ENCODE data around the gene SYS1. TPM values are rescaled to one million over a fixed set of nuclear protein-coding genes. Genes with fewer than 3 reads are reported as not detected.

Gene SYS1
- total RNA-seq, 1 donor from 2014 or later = 10.5 TPM

DNA sequence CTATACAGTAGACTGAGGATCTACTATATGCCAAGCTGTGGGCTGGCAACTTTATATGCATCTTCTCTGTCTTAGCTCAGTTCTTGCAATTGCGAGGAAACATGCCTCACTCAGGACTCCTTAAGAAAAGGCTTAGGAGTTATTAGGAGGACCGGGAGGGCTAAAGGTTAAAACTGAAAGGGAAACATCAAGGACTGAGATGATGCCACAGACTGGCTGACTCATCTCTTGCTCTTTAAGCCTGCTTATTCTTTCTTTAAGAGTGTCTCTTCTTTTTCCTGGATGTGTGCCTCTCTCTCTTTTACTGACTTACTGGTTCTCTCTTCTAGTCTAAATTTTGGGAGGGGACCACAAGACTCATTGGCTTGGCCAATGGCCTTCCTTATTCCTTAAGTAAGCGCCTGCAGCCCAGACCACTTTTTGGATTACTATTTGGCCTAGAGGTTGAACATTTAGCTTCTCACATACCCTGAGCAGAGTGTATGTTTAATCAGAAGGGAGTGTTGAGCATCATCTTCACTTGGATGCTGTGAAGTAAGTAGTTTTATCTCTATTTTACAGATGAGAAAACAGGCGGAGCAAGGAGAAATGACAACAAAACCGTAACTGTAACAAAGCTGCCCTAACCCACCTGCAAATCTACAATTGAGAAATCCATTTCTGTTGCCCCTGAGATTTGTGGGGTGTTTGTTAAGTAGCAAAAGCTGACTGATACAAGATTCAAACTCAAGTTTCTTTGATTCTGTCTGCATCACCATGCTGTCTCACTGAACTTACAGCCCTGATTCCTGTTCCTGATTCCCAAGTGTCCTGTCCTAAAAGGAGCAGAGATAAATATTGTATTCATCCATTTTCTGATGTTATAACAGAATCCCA lies 7.5 kb upstream of the SYS1 start:
- Mint-ChIP-seq H3K36me3 (no peaks in the 10 kb centered on the region), H3K27me3 (ENCODE audit: insufficient read depth, low read depth) (peaks cover 6% of the 10 kb centered on the region), H3K4me1 (peaks cover 8% of the 10 kb centered on the region), H3K9me3 (no peaks in the 10 kb centered on the region), H3K27ac (no peak overlapping the region), H3K4me3 (no peak overlapping the region)
- no peaks in the 10 kb centered on the region for H3K79me2 ChIP-seq (ENCODE audit: low read depth)
- no peaks in the 10 kb centered on the region for H3F3A ChIP-seq (ENCODE audit: low read depth)
- H3K4me1 ChIP-seq = peaks cover 11% of the 10 kb centered on the region
- no peak overlapping the region for H3K4me3 ChIP-seq
- H3K9ac ChIP-seq = no peak overlapping the region
- H3K36me3 ChIP-seq = no peaks in the 10 kb centered on the region
- no peak for TF ChIP-seq EZH2 (IDR thresholded peaks at IDR 0.05)
- TF ChIP-seq EZH2phosphoT487 (IDR thresholded peaks at IDR 0.05) = no peak
- TF ChIP-seq, protein P1, sequence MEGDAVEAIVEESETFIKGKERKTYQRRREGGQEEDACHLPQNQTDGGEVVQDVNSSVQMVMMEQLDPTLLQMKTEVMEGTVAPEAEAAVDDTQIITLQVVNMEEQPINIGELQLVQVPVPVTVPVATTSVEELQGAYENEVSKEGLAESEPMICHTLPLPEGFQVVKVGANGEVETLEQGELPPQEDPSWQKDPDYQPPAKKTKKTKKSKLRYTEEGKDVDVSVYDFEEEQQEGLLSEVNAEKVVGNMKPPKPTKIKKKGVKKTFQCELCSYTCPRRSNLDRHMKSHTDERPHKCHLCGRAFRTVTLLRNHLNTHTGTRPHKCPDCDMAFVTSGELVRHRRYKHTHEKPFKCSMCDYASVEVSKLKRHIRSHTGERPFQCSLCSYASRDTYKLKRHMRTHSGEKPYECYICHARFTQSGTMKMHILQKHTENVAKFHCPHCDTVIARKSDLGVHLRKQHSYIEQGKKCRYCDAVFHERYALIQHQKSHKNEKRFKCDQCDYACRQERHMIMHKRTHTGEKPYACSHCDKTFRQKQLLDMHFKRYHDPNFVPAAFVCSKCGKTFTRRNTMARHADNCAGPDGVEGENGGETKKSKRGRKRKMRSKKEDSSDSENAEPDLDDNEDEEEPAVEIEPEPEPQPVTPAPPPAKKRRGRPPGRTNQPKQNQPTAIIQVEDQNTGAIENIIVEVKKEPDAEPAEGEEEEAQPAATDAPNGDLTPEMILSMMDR (IDR thresholded peaks at IDR 0.05) = no peak
- H3K9me3 ChIP-seq (ENCODE audit: low read depth) = no peaks in the 10 kb centered on the region
- no peak for DNase-seq (ENCODE audit: low spot score)
- no peak overlapping the region for H3K4me2 ChIP-seq
- no peaks in the 10 kb centered on the region for H3K27me3 ChIP-seq
- H3K27ac ChIP-seq = no peak overlapping the region
- no peak overlapping the region for H2AFZ ChIP-seq (replicated peaks)
- no peaks in the 10 kb centered on the region for H4K20me1 ChIP-seq (ENCODE audit: low read depth)

- Histone ChIP-seq H3K4me2 (no peak overlapping the region), H3K27ac (no peak overlapping the region), H3K27me3 (no peaks in the 10 kb centered on the region), H3K4me1 (peaks cover 9% of the 10 kb centered on the region), H3K36me3 (no peaks in the 10 kb centered on the region), H3K9ac (no peak overlapping the region), H4K20me1 (ENCODE audit: low read depth) (no peaks in the 10 kb centered on the region), H2AFZ (replicated peaks) (peak overlapping the region; percentile 71), H3K79me2 (ENCODE audit: low read depth) (peaks cover 1% of the 10 kb centered on the region), H3K4me3 (no peak overlapping the region), H3F3A (ENCODE audit: low read depth) (no peaks in the 10 kb centered on the region), H3K9me3 (ENCODE audit: low read depth) (no peaks in the 10 kb centered on the region)
- no peak for TF ChIP-seq EZH2 (IDR thresholded peaks at IDR 0.05)
- no peak for TF ChIP-seq EZH2phosphoT487 (IDR thresholded peaks at IDR 0.05)
- TF ChIP-seq, protein P1 (IDR thresholded peaks at IDR 0.05) = no peak
- Mint-ChIP-seq H3K9me3 (no peaks in the 10 kb centered on the region), H3K27me3 (ENCODE audit: insufficient read depth, low read depth) (peaks cover 5% of the 10 kb centered on the region), H3K4me3 (no peak overlapping the region), H3K36me3 (no peaks in the 10 kb centered on the region), H3K27ac (no peak overlapping the region), H3K4me1 (peaks cover 14% of the 10 kb centered on the region)
- no peak for DNase-seq (ENCODE audit: low spot score)
Measured at GRCh38 chr20:45358282-45359068, 4.5 kb upstream of the SYS1 start.

DNA sequence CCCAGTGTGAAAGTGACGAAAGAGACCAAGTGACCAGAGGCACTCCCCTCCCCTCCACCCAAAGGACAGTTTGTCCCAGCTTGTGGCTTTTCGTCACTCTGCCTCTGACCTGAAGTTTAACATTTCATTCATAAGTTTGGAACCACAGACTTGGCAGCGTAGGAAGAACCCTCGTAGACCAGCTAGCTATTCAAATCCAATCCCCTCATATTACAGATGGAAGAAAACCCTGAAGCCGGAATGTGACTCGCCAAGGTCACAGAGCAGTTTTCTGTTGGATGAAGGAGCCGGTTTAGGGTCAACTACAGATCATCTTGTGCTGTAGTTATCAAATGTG lies 3.9 kb upstream of the SYS1 start:
- DNase-seq (ENCODE audit: low spot score) = no peak
- Mint-ChIP-seq H3K27ac (no peak overlapping the region), H3K27me3 (ENCODE audit: insufficient read depth, low read depth) (peaks cover 5% of the 10 kb centered on the region), H3K4me1 (peaks cover 18% of the 10 kb centered on the region), H3K36me3 (no peaks in the 10 kb centered on the region), H3K4me3 (no peak overlapping the region), H3K9me3 (no peaks in the 10 kb centered on the region)
- Histone ChIP-seq H3K36me3 (no peaks in the 10 kb centered on the region), H4K20me1 (ENCODE audit: low read depth) (peaks cover 4% of the 10 kb centered on the region), H3K9ac (no peak overlapping the region), H2AFZ (replicated peaks) (no peak overlapping the region), H3K4me2 (no peak overlapping the region), H3K4me1 (peaks cover 10% of the 10 kb centered on the region), H3K27ac (no peak overlapping the region), H3K27me3 (no peaks in the 10 kb centered on the region), H3K9me3 (ENCODE audit: low read depth) (no peaks in the 10 kb centered on the region), H3K79me2 (ENCODE audit: low read depth) (peaks cover 7% of the 10 kb centered on the region), H3K4me3 (no peak overlapping the region), H3F3A (ENCODE audit: low read depth) (no peaks in the 10 kb centered on the region)
- no peak for TF ChIP-seq EZH2 (IDR thresholded peaks at IDR 0.05)
- no peak for TF ChIP-seq EZH2phosphoT487 (IDR thresholded peaks at IDR 0.05)
- TF ChIP-seq, protein P1 (IDR thresholded peaks at IDR 0.05) = no peak
